HCT116 (cell line): ENCODE measurements around the gene DOP1B. TPM values are rescaled to one million over a fixed set of nuclear protein-coding genes. Genes with fewer than 3 reads are reported as not detected.

Experiments
- ATAC-seq: fragments of 200-7000 bp; cut with Tn5 transposase; 2 replicates; pipeline ENCODE4 v1.9.1; 2020; ENCODE audit warnings: mild to moderate bottlenecking, moderate library complexity
- BruUV-seq: library from RNA; stranded (reverse); fragments of 400-500 nt; replicated peaks from 2 replicates; lab custom pipeline; 2021; lab: Mats Ljungman, UMichigan
- CTCF ChIA-PET: fragments of 300-600 bp; sonication (Branson Sonifier 250); formaldehyde crosslinking; loops from one replicate; lab custom pipeline; 2021; ENCODE audit warnings: antibody characterized with exemption; lab: Charles Lee
- POLR2A ChIA-PET: fragments of 300-600, 350-600 bp; sonication (Branson Sonifier 250); formaldehyde crosslinking; loops from one replicate; lab custom pipeline; 2021; ENCODE audit warnings: antibody characterized with exemption; lab: Charles Lee
- RAD21 ChIA-PET, 2 experiments: fragments of 300-600 bp; sonication (Branson Sonifier 250); formaldehyde crosslinking; loops; one replicate each; lab custom pipeline; 2023; ENCODE audit warnings: low total read pairs in 2 of 2; ENCODE audit not compliant: uncharacterized antibody in 2 of 2, unreplicated experiment in 2 of 2, low non-redundant PET in 1 of 2; lab: Charles Lee
- DNase-seq: peaks from one replicate; pipeline ENCODE4 v3.0.0-alpha.2; 2010; ENCODE audit warnings: low read depth, low spot score
- H2AFZ ChIP-seq: fragments of 200-600 bp; shearing (Covaris generic), sonication (generic); 2 replicates; pipeline ENCODE4 v1.6.1; 2017; ENCODE audit warnings: low read depth, mixed run types, mixed read lengths, antibody characterized with exemption, low read length; ENCODE audit not compliant: poor library complexity, severe bottlenecking
- H3K27ac ChIP-seq: 2 replicates; pipeline ENCODE4 v1.5.1; 2012; ENCODE audit warnings: low read depth, low read length
- H3K27me3 ChIP-seq: fragments of 200-600 bp; sonication (generic); 2 replicates; pipeline ENCODE4 v1.6.1; 2016; ENCODE audit warnings: mixed run types, low read length, mixed read lengths; ENCODE audit not compliant: insufficient read depth
- H3K36me3 ChIP-seq, 2 experiments: fragments of 200-500 bp in 1 of 2; fragments of 200-600 bp in 1 of 2; sonication (Bioruptor generic) in 1 of 2; sonication (generic) in 1 of 2; 2 replicates each; pipeline versions ENCODE4 v1.5.1 to v1.6.1; 2014 to 2016; ENCODE audit warnings: low read length in 2 of 2, inconsistent platforms in 1 of 2, mixed read lengths in 1 of 2, mixed run types in 1 of 2; ENCODE audit not compliant: insufficient read depth in 2 of 2, control insufficient read depth in 1 of 2
- H3K4me1 ChIP-seq, 2 experiments: fragments of 200-600 bp in 1 of 2; sonication (generic) in 1 of 2; 2 replicates each; pipeline versions ENCODE4 v1.5.1 to v1.6.1; 2012 to 2017; ENCODE audit warnings: low read length in 2 of 2, inconsistent platforms in 1 of 2, mild to moderate bottlenecking in 1 of 2, mixed read lengths in 1 of 2, mixed run types in 1 of 2, moderate library complexity in 1 of 2; ENCODE audit not compliant: insufficient read depth in 2 of 2, control insufficient read depth in 1 of 2
- H3K4me2 ChIP-seq: fragments of 200-600 bp; sonication (generic); 2 replicates; pipeline ENCODE4 v1.6.1; 2017; ENCODE audit warnings: mixed run types, low read length, mixed read lengths
- H3K4me3 ChIP-seq, 2 experiments: fragments of 200-600 bp in 1 of 2; sonication (generic) in 1 of 2; replicated peaks in 1 of 2; 2 replicates each; pipeline ENCODE4 v1.5.1; 2011 to 2016; ENCODE audit warnings: low read length in 2 of 2, control low read depth in 1 of 2, low read depth in 1 of 2, mild to moderate bottlenecking in 1 of 2, mixed read lengths in 1 of 2, mixed run types in 1 of 2
- H3K79me2 ChIP-seq: fragments of 200-600 bp; sonication (generic); 2 replicates; pipeline ENCODE4 v1.6.1; 2017; ENCODE audit warnings: mild to moderate bottlenecking, mixed run types, low read length, moderate library complexity, mixed read lengths; ENCODE audit not compliant: insufficient read depth
- H3K9ac ChIP-seq: fragments of 200-600 bp; sonication (generic); 2 replicates; pipeline ENCODE4 v1.6.1; 2016; ENCODE audit warnings: low read length, mixed read lengths
- H3K9me2 ChIP-seq: fragments of 200-600 bp; sonication (generic), shearing (Covaris generic); 2 replicates; pipeline ENCODE4 v1.6.1; 2017; ENCODE audit warnings: mixed run types, mild to moderate bottlenecking, moderate library complexity; ENCODE audit not compliant: insufficient read depth
- H3K9me3 ChIP-seq, 2 experiments: fragments of 200-500 bp in 1 of 2; fragments of 200-600 bp in 1 of 2; sonication (Bioruptor generic) in 1 of 2; sonication (generic) in 1 of 2; 2 replicates each; pipeline ENCODE4 v1.6.1; 2014 to 2017; ENCODE audit warnings: low read length in 2 of 2, mixed read lengths in 2 of 2, inconsistent platforms in 1 of 2, low read depth in 1 of 2, mild to moderate bottlenecking in 1 of 2, mixed run types in 1 of 2, moderate library complexity in 1 of 2; ENCODE audit not compliant: control insufficient read depth in 1 of 2, insufficient read depth in 1 of 2
- H4K20me1 ChIP-seq: fragments of 200-600 bp; sonication (generic), shearing (Covaris generic); 2 replicates; pipeline ENCODE4 v1.6.1; 2017; ENCODE audit warnings: mixed run types, mild to moderate bottlenecking, moderate library complexity; ENCODE audit not compliant: insufficient read depth
- POLR2AphosphoS5 ChIP-seq: IDR thresholded peaks from 2 replicates; pipeline ENCODE4 v1.6.1; 2011; ENCODE audit warnings: mild to moderate bottlenecking, low read depth, low read length, moderate library complexity
- RAD21 ChIP-seq: IDR thresholded peaks from 2 replicates; pipeline ENCODE4 v1.6.1; 2012; ENCODE audit warnings: low read depth, mild to moderate bottlenecking
- SRF ChIP-seq: IDR thresholded peaks from 2 replicates; pipeline ENCODE4 v1.6.1; 2012; ENCODE audit warnings: low read depth
- intact Hi-C: fragments of 100-400 bp; cut with micrococcal nuclease; formaldehyde crosslinking; loops from 2 replicates; pipeline ENCODE4 v1.10.0; 2022
- total RNA-seq: library from RNA; stranded (reverse); gene quantifications from one replicate; pipeline ENCODE4 v1.2.1, GENCODE V29; 2021; ENCODE audit not compliant: unreplicated experiment
- TF ChIP-seq, protein P1 (sequence below): IDR thresholded peaks from 2 replicates; pipeline ENCODE4 v1.6.1; 2012
- TF ChIP-seq, protein P2 (sequence below): IDR thresholded peaks from 2 replicates; pipeline ENCODE4 v1.6.1; 2011; ENCODE audit warnings: mild to moderate bottlenecking, low read length, moderate library complexity; ENCODE audit not compliant: insufficient replicate concordance; ENCODE audit errors: extremely low read depth
- TF ChIP-seq, protein P3 (sequence below): IDR thresholded peaks from 2 replicates; pipeline ENCODE4 v1.6.1; 2012
- TF ChIP-seq, protein P4 (sequence below): IDR thresholded peaks from 2 replicates; pipeline ENCODE4 v1.6.1; 2012; ENCODE audit warnings: low read depth

DOP1B gene
- total RNA-seq, 1 experiment from 2014 or later: 15.4 TPM

DNA sequence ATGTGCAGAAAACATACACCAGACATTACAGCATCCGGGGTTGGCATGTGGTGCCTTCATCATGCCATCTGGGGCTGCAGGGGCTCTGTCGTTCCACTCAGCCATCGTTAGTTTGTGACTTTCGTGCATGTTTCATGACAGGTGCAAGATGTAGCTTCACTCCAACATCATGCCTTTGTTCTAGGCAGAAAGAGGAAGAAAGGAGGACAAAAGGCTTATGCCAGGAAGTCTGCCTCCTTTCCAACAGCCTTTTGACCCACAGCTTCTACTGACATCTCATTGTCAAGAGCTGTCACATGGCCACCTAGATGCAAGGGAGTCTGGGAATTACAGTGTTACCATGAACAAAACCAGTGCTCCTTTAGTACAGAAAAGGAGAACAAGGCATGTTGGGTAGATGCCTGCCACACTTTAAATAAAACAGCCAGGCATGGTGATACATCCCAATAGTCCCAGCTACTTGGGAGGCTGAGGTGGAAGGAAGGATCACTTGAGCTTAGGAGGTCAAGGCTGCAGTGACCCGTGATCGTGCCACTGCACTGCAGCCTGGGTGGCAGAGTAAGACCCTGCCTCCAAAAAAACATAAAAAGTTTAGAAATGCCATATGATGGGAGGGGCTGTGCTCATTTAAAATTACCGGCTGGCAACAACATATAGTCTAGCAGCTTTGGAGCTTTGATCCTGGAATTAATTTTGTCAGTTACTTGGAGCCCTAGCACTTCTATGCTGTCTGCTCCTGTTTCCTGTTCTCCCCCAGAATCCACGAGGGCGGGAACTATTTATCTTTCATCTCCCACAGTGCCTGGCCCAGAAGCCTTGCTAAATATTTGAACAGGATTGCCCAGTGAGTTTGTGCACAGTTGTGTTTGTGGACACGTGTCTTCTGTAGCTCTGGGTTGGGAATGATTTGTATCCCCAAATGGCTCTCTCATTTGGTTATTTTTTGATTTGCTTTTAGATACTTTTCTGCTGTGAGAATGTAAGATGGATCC is 7.4 kb downstream of the DOP1B start:
- Histone ChIP-seq H3K79me2 (no peaks in the 10 kb centered on the region), H3K4me1 (peaks cover 6 to 11% of the 10 kb centered on the region in 2 experiments), H3K4me2 (no peak overlapping the region), H4K20me1 (no peaks in the 10 kb centered on the region), H3K9me3 (no peaks in the 10 kb centered on the region), H3K27ac (no peak overlapping the region), H3K36me3 (peaks cover 0 to 3% of the 10 kb centered on the region in 2 experiments; a peak in 2 of 4 replicates), H3K27me3 (no peaks in the 10 kb centered on the region), H3K9ac (no peak overlapping the region), H2AFZ (no peak overlapping the region), H3K9me2 (no peaks in the 10 kb centered on the region), H3K4me3 (no peak overlapping the region)
- DNase-seq (no peak), ATAC-seq (no peak)
- ChIA-PET POLR2A (interaction anchor here (0.7 kb wide), 1 partner anchor 15 kb away, joined by 3 read pairs; no protein-coding TSS in a partner anchor), RAD21 (no interaction called here), CTCF (interaction anchor here (0.6 to 1.7 kb wide), 2 partner anchors 41 to 46 kb away, joined by 3 to 4 read pairs; no protein-coding TSS in a partner anchor)
- intact Hi-C loops: no loop called here
- BruUV-seq: no TSS peak
- TF ChIP-seq, protein P1, sequence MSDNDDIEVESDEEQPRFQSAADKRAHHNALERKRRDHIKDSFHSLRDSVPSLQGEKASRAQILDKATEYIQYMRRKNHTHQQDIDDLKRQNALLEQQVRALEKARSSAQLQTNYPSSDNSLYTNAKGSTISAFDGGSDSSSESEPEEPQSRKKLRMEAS: no peak
- TF ChIP-seq POLR2AphosphoS5 (no peak), SRF (no peak), RAD21 (no peak)
- TF ChIP-seq, all 23 proteins: peak for 0

DNA sequence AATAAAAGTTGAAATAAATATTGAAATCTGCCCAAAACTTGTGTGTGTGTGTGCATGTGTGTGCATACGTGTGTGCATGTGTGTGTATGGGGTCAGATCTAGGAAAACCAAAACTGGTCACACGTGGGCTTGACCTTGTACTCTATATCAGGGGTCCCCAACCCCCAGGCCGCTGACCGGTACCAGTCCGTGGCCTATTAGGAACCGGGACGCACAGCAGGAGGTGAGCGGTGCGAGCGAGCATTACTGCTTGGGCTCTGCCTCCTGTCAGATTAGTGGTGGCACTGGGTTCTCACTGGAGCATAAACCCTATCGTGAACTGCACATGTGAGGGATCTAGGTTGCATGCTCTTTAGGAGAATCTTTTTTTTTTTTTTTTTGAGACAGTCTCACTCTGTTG is 8.7 kb downstream of the DOP1B start:
- Histone ChIP-seq H3K4me2 (no peak overlapping the region), H3K9me3 (no peaks in the 10 kb centered on the region), H3K9me2 (no peaks in the 10 kb centered on the region), H3K9ac (no peak overlapping the region), H3K36me3 (peaks cover 0 to 3% of the 10 kb centered on the region in 2 experiments; a peak in 2 of 4 replicates), H3K79me2 (no peaks in the 10 kb centered on the region), H3K4me1 (peaks cover 6 to 11% of the 10 kb centered on the region in 2 experiments), H3K27ac (no peak overlapping the region), H4K20me1 (no peaks in the 10 kb centered on the region), H3K27me3 (no peaks in the 10 kb centered on the region), H2AFZ (no peak overlapping the region), H3K4me3 (no peak overlapping the region)
- ATAC-seq (no peak), DNase-seq (no peak)
- CTCF ChIA-PET: no interaction called here
- intact Hi-C loops: no loop called here
- TF ChIP-seq, protein P2, sequence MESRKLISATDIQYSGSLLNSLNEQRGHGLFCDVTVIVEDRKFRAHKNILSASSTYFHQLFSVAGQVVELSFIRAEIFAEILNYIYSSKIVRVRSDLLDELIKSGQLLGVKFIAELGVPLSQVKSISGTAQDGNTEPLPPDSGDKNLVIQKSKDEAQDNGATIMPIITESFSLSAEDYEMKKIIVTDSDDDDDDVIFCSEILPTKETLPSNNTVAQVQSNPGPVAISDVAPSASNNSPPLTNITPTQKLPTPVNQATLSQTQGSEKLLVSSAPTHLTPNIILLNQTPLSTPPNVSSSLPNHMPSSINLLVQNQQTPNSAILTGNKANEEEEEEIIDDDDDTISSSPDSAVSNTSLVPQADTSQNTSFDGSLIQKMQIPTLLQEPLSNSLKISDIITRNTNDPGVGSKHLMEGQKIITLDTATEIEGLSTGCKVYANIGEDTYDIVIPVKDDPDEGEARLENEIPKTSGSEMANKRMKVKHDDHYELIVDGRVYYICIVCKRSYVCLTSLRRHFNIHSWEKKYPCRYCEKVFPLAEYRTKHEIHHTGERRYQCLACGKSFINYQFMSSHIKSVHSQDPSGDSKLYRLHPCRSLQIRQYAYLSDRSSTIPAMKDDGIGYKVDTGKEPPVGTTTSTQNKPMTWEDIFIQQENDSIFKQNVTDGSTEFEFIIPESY: no peak
- TF ChIP-seq SRF: no peak
- TF ChIP-seq, protein P3, sequence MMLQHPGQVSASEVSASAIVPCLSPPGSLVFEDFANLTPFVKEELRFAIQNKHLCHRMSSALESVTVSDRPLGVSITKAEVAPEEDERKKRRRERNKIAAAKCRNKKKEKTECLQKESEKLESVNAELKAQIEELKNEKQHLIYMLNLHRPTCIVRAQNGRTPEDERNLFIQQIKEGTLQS: no peak
- TF ChIP-seq, protein P4, sequence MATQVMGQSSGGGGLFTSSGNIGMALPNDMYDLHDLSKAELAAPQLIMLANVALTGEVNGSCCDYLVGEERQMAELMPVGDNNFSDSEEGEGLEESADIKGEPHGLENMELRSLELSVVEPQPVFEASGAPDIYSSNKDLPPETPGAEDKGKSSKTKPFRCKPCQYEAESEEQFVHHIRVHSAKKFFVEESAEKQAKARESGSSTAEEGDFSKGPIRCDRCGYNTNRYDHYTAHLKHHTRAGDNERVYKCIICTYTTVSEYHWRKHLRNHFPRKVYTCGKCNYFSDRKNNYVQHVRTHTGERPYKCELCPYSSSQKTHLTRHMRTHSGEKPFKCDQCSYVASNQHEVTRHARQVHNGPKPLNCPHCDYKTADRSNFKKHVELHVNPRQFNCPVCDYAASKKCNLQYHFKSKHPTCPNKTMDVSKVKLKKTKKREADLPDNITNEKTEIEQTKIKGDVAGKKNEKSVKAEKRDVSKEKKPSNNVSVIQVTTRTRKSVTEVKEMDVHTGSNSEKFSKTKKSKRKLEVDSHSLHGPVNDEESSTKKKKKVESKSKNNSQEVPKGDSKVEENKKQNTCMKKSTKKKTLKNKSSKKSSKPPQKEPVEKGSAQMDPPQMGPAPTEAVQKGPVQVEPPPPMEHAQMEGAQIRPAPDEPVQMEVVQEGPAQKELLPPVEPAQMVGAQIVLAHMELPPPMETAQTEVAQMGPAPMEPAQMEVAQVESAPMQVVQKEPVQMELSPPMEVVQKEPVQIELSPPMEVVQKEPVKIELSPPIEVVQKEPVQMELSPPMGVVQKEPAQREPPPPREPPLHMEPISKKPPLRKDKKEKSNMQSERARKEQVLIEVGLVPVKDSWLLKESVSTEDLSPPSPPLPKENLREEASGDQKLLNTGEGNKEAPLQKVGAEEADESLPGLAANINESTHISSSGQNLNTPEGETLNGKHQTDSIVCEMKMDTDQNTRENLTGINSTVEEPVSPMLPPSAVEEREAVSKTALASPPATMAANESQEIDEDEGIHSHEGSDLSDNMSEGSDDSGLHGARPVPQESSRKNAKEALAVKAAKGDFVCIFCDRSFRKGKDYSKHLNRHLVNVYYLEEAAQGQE: no peak
- POLR2A ChIA-PET: no interaction called here
- RAD21 ChIA-PET: no interaction called here
- BruUV-seq: no TSS peak
